NB4 (cell line): ENCODE data around the gene UGT1A7.

Experiments used
- DNase-seq: peaks from one replicate; pipeline ENCODE4 v3.0.0; 2010; ENCODE audit warnings: low read depth
- H3K4me3 ChIP-seq: one replicate; pipeline ENCODE4 v1.5.1; 2011; ENCODE audit warnings: mild to moderate bottlenecking, low read depth, low read length, moderate library complexity
- MYC ChIP-seq: IDR thresholded peaks from 2 replicates; pipeline ENCODE4 v1.6.1; 2011; ENCODE audit warnings: low read depth, low read length
- POLR2A ChIP-seq: IDR thresholded peaks from 2 replicates; pipeline ENCODE4 v1.6.1; 2011; ENCODE audit warnings: mild to moderate bottlenecking; ENCODE audit not compliant: insufficient read length; ENCODE audit errors: extremely low read depth
- TF ChIP-seq, protein P1 (sequence below): IDR thresholded peaks from 2 replicates; pipeline ENCODE4 v1.6.1; 2011; ENCODE audit warnings: low read depth, low read length
- TF ChIP-seq, protein P2 (sequence below): IDR thresholded peaks from one replicate; pipeline ENCODE4 v1.5.1; 2012; ENCODE audit warnings: low read depth, low read length

Gene UGT1A7

DNA sequence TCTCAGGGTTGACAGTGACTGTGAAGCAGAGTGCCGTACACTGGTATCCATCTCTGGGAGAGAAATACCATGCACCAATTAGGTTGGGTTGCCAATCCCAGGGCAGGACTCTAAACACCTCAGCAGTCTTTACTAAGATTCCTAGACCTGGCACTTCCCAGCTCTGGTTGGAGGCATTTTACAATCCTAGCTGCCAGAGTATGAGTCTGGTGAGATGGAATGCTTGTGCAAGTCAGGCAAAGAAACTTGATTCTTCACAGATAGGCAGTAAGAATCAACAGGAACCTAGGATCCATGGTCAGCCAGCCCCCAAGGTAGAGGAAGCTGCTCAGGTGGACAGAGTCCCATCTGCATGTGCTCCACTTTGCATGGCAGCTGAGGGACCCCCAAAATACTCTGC is 25.0 kb downstream of the UGT1A7 start:
- TF ChIP-seq, protein P1, sequence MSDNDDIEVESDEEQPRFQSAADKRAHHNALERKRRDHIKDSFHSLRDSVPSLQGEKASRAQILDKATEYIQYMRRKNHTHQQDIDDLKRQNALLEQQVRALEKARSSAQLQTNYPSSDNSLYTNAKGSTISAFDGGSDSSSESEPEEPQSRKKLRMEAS: no peak
- TF ChIP-seq, protein P2, sequence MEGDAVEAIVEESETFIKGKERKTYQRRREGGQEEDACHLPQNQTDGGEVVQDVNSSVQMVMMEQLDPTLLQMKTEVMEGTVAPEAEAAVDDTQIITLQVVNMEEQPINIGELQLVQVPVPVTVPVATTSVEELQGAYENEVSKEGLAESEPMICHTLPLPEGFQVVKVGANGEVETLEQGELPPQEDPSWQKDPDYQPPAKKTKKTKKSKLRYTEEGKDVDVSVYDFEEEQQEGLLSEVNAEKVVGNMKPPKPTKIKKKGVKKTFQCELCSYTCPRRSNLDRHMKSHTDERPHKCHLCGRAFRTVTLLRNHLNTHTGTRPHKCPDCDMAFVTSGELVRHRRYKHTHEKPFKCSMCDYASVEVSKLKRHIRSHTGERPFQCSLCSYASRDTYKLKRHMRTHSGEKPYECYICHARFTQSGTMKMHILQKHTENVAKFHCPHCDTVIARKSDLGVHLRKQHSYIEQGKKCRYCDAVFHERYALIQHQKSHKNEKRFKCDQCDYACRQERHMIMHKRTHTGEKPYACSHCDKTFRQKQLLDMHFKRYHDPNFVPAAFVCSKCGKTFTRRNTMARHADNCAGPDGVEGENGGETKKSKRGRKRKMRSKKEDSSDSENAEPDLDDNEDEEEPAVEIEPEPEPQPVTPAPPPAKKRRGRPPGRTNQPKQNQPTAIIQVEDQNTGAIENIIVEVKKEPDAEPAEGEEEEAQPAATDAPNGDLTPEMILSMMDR: no peak
- TF ChIP-seq MYC: no peak
- no peak for TF ChIP-seq POLR2A
- H3K4me3 ChIP-seq: no peak overlapping the region
- DNase-seq: no peak

DNA sequence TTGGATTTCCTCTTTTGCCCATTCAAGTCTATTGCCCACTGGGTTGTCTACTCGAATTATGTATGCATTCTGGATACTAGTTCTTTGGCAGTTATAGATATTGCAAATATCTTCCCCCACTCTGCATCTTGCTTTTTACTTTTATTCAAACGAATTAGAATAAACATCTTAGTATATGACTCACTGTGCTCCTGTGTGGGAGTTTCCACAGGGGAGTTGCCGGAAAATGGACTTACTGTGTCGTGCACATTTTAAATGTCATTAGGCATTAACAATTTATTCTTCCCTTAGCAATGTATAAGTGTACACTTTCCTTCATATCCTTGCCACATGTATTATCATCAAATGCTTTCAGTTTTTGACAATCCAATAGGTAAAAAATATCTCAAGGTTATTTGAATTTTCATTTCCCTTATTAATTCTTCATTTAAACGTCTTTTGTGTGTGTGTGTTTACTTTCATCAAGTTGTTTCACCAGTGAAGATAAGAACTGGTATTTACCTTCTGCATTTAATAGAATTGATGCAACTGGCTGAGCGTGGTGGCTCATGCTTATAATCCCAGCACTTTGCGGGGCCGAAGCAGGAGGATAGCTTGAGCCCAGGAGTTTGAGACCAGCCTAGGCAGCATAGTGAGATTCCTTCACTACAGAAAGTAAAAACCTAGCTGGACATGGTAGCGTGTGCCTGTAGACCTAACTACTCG is 26.4 kb downstream of the UGT1A7 start:
- TF ChIP-seq POLR2A: no peak
- DNase-seq: no peak
- no peak overlapping the region for H3K4me3 ChIP-seq

DNA sequence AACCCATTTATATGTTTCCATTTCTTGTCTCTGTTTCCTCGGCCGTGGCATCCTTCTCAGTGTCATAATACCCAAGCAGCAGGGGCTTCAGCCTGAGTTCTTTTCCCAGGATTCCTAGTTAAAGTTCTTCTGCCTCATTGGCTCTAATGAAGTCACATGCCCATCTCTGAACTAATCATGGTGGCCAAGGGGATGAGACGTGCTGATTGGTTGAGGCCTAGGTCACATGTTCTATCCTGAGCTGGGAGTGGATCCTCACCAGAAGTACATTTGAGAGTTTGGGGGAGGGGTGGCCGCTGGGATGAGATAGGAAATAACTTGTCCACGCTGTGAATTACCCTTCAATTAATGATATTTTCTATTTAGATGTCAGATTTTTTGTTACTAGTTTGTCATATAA is 27.2 kb downstream of the UGT1A7 start:
- DNase-seq: no peak
- H3K4me3 ChIP-seq: no peak overlapping the region
- TF ChIP-seq, protein P1: no peak
- TF ChIP-seq MYC (no peak), POLR2A (no peak)
- TF ChIP-seq, protein P2: no peak

DNA sequence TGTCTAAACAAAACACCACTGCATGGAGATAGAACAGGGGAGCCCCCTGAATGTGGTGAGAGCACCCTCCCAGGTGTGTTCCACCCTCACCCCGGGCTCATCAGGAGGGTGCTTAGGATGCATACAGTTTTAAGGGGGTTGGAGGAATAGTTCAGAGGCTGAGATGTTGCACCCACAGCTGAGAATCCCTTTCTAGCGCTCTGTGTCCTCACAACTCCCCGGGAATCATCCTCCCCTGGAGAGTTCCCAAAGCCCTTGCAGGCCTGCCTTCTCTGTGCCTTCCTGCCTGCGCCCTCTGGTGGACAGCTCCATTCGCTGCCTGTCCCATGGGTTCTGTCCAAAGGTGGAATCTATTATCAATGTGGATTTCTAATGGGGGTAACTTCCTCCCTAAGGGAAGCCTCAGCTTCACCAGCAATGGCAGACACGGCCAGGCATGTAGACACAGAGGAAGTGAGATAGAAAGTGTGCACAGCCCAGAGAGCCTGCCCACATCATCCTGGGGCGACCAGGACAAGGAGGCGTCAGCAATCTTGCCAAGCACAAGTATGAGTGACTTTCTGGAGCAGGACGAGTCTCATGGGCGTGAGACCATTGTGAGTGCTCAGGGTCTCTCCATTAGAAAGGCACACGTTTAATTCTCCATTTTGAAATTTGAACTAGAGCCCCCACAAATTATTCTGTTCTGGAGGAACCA is 29.8 kb downstream of the UGT1A7 start:
- DNase-seq: peak; percentile 71
- TF ChIP-seq, protein P2: peak; percentile 93
- no peak for TF ChIP-seq POLR2A
- TF ChIP-seq, protein P1: no peak
- TF ChIP-seq MYC: no peak
- no peak overlapping the region for H3K4me3 ChIP-seq

DNA sequence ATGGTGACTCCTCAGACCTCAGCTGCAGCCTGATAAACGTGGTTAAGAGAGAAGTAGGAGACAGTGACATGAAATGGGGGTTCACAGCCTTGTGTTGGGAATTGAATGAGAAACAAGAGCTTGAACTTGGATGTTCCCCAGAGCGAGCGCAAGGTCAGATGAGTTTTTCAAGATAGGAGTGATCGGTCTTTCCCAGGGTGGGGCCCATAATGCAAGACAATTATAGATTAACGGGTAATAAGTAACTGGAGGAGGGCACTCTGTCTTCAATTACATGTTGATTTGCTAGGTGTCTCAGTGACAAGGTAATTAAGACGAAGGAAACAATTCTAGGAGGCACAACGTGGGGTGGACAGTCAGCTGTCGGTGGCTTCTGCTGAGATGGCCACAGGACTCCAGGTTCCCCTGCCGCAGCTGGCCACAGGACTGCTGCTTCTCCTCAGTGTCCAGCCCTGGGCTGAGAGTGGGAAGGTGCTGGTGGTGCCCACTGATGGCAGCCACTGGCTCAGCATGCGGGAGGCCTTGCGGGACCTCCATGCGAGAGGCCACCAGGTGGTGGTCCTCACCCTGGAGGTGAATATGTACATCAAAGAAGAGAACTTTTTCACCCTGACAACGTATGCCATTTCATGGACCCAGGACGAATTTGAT is 31.0 kb downstream of the UGT1A7 start, which contains the start of gene UGT1A5:
UGT1A5 (plus strand) TSS at position 297 of the 651 bp plus-strand sequence; CDS start at position 382, 85 bp downstream.
- TF ChIP-seq, protein P2: no peak
- TF ChIP-seq POLR2A (no peak), MYC (no peak)
- TF ChIP-seq, protein P1: no peak
- no peak for DNase-seq

DNA sequence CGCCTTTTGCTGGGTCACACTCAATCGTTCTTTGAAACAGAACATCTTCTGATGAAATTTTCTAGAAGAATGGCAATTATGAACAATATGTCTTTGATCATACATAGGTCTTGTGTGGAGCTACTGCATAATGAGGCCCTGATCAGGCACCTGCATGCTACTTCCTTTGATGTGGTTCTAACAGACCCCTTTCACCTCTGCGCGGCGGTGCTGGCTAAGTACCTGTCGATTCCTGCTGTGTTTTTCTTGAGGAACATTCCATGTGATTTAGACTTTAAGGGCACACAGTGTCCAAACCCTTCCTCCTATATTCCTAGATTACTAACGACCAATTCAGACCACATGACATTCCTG is 31.5 kb downstream of the UGT1A7 start:
- H3K4me3 ChIP-seq: no peak overlapping the region
- DNase-seq: no peak
- no peak for TF ChIP-seq MYC
- TF ChIP-seq, protein P1: no peak
- TF ChIP-seq, protein P2: no peak

More for the DNA sequence above, 31.0 kb downstream of the UGT1A7 start, which contains the start of gene UGT1A5:
- no peak within 1 kb of the TSS for H3K4me3 ChIP-seq
